DOHH2 (cell line): ENCODE measurements around the gene ZSWIM6.

Experiments
- H3F3A ChIP-seq: fragments of 200-600 bp; sonication (generic), shearing (Covaris generic); 2 replicates; pipeline ENCODE4 v1.6.0; 2016; ENCODE audit warnings: antibody characterized with exemption, mild to moderate bottlenecking; ENCODE audit not compliant: control insufficient read depth, insufficient read depth
- H3K27ac ChIP-seq: fragments of 200-600 bp; sonication (generic); 2 replicates; pipeline ENCODE4 v1.5.1; 2014; ENCODE audit warnings: low read depth, mild to moderate bottlenecking, low read length, moderate library complexity
- H3K27me3 ChIP-seq: fragments of 200-600 bp; sonication (generic); 2 replicates; pipeline ENCODE4 v1.6.1; 2014; ENCODE audit warnings: mild to moderate bottlenecking, low read length, mixed read lengths; ENCODE audit not compliant: control insufficient read depth
- H3K36me3 ChIP-seq: fragments of 200-600 bp; sonication (generic); 2 replicates; pipeline ENCODE4 v1.6.1; 2014; ENCODE audit warnings: mild to moderate bottlenecking, low read length, moderate library complexity, mixed read lengths; ENCODE audit not compliant: control insufficient read depth
- H3K4me1 ChIP-seq: fragments of 200-600 bp; sonication (generic); 2 replicates; pipeline ENCODE4 v1.6.1; 2014; ENCODE audit warnings: mild to moderate bottlenecking, low read length, mixed read lengths; ENCODE audit not compliant: control insufficient read depth
- H3K4me2 ChIP-seq: fragments of 200-600 bp; sonication (generic); 2 replicates; pipeline ENCODE4 v1.6.0; 2014; ENCODE audit warnings: mild to moderate bottlenecking, low read length, moderate library complexity
- H3K4me3 ChIP-seq: fragments of 200-600 bp; sonication (generic); 2 replicates; pipeline ENCODE4 v1.5.1; 2014; ENCODE audit warnings: mild to moderate bottlenecking, low read length, mixed read lengths
- H3K79me2 ChIP-seq: fragments of 200-600 bp; sonication (generic); 2 replicates; pipeline ENCODE4 v1.6.1; 2014; ENCODE audit warnings: mild to moderate bottlenecking, low read length, mixed read lengths; ENCODE audit not compliant: control insufficient read depth
- H3K9me2 ChIP-seq: fragments of 200-600 bp; sonication (generic); replicated peaks from 2 replicates; pipeline ENCODE4 v1.6.1; 2014; ENCODE audit warnings: mild to moderate bottlenecking, low read length, mixed read lengths; ENCODE audit not compliant: control insufficient read depth
- H3K9me3 ChIP-seq: fragments of 200-600 bp; sonication (generic); 2 replicates; pipeline ENCODE4 v1.6.1; 2014; ENCODE audit warnings: antibody characterized with exemption, low read length, mixed read lengths; ENCODE audit not compliant: control insufficient read depth, insufficient read depth
- H4K20me1 ChIP-seq: fragments of 200-600 bp; sonication (generic); 2 replicates; pipeline ENCODE4 v1.6.0; 2014; ENCODE audit warnings: low read depth, mild to moderate bottlenecking, antibody characterized with exemption, low read length, moderate library complexity; ENCODE audit not compliant: control insufficient read depth, insufficient read depth
- EZH2phosphoT487 ChIP-seq: fragments of 200-600 bp; sonication (generic); IDR thresholded peaks from 2 replicates; pipeline ENCODE4 v1.6.1; 2017; ENCODE audit warnings: borderline replicate concordance, mild to moderate bottlenecking, antibody characterized with exemption, low read length, moderate library complexity, mixed read lengths
- TF ChIP-seq, protein P1 (sequence below): fragments of 200-600 bp; sonication (generic); IDR thresholded peaks from one replicate; pipeline ENCODE4 v1.5.1; 2014; ENCODE audit warnings: antibody characterized with exemption, mild to moderate bottlenecking, low read depth, low read length; ENCODE audit not compliant: poor library complexity, severe bottlenecking

Gene ZSWIM6

DNA sequence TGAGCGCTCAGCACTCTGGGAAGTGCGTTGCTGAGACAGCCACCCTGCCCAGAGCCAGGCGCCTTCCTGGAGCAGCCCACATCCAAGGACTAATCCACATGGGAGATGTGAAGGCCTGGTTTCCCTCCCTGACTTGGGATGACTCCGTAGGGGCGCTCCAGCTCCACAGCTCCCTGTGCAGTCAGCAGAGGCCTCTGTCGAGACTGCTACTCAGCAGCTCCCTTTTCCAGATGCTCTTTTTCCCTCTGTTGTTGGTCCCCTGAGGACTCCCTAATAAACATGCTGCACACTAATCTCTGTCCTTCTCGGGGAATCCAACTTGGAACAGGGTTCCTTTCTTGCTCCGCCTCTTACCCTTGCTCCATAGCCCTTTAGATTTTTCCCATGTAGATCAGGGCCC lies 237.3 kb downstream of the ZSWIM6 start:
- Histone ChIP-seq H3K4me3 (no peak overlapping the region), H3K4me2 (no peak overlapping the region), H3K9me2 (no peaks in the 10 kb centered on the region), H3K27ac (no peak overlapping the region), H3K4me1 (no peaks in the 10 kb centered on the region), H3K27me3 (no peaks in the 10 kb centered on the region), H3K79me2 (no peaks in the 10 kb centered on the region), H4K20me1 (no peaks in the 10 kb centered on the region), H3K9me3 (no peaks in the 10 kb centered on the region), H3K36me3 (no peaks in the 10 kb centered on the region), H3F3A (no peaks in the 10 kb centered on the region)
- TF ChIP-seq, protein P1, sequence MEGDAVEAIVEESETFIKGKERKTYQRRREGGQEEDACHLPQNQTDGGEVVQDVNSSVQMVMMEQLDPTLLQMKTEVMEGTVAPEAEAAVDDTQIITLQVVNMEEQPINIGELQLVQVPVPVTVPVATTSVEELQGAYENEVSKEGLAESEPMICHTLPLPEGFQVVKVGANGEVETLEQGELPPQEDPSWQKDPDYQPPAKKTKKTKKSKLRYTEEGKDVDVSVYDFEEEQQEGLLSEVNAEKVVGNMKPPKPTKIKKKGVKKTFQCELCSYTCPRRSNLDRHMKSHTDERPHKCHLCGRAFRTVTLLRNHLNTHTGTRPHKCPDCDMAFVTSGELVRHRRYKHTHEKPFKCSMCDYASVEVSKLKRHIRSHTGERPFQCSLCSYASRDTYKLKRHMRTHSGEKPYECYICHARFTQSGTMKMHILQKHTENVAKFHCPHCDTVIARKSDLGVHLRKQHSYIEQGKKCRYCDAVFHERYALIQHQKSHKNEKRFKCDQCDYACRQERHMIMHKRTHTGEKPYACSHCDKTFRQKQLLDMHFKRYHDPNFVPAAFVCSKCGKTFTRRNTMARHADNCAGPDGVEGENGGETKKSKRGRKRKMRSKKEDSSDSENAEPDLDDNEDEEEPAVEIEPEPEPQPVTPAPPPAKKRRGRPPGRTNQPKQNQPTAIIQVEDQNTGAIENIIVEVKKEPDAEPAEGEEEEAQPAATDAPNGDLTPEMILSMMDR = no peak
- TF ChIP-seq EZH2phosphoT487 = no peak

- Histone ChIP-seq H3K9me2 (no peaks in the 10 kb centered on the region), H3K4me2 (no peak overlapping the region), H3K36me3 (no peaks in the 10 kb centered on the region), H3F3A (no peaks in the 10 kb centered on the region), H3K27ac (no peak overlapping the region), H3K4me1 (no peaks in the 10 kb centered on the region), H3K9me3 (no peaks in the 10 kb centered on the region), H4K20me1 (no peaks in the 10 kb centered on the region), H3K79me2 (no peaks in the 10 kb centered on the region), H3K4me3 (no peak overlapping the region), H3K27me3 (no peaks in the 10 kb centered on the region)
- TF ChIP-seq, protein P1 = no peak
- TF ChIP-seq EZH2phosphoT487 = no peak
These were observed 238.7 kb downstream of the ZSWIM6 start for GRCh38 chr5:61570767-61571166.

GRCh38 chr5:61572959-61573358 lies 240.9 kb downstream of the ZSWIM6 start:
- Histone ChIP-seq H3K79me2 (no peaks in the 10 kb centered on the region), H3K4me2 (no peak overlapping the region), H3K27me3 (no peaks in the 10 kb centered on the region), H3F3A (no peaks in the 10 kb centered on the region), H4K20me1 (no peaks in the 10 kb centered on the region), H3K4me1 (no peaks in the 10 kb centered on the region), H3K4me3 (no peak overlapping the region), H3K9me2 (no peaks in the 10 kb centered on the region), H3K36me3 (no peaks in the 10 kb centered on the region), H3K9me3 (no peaks in the 10 kb centered on the region), H3K27ac (no peak overlapping the region)
- no peak for TF ChIP-seq EZH2phosphoT487
- TF ChIP-seq, protein P1 = no peak

- Histone ChIP-seq H3K9me2 (no peaks in the 10 kb centered on the region), H3K36me3 (no peaks in the 10 kb centered on the region), H4K20me1 (no peaks in the 10 kb centered on the region), H3K27me3 (no peaks in the 10 kb centered on the region), H3K4me1 (no peaks in the 10 kb centered on the region), H3K4me2 (no peak overlapping the region), H3K79me2 (no peaks in the 10 kb centered on the region), H3K9me3 (no peaks in the 10 kb centered on the region), H3F3A (no peaks in the 10 kb centered on the region), H3K27ac (no peak overlapping the region), H3K4me3 (no peak overlapping the region)
- TF ChIP-seq, protein P1 = no peak
- no peak for TF ChIP-seq EZH2phosphoT487
These were observed 243.0 kb downstream of the ZSWIM6 start for GRCh38 chr5:61575103-61575502.
